H1 (cell line): ENCODE data around the gene SSTR4. TPM values are rescaled to one million over a fixed set of nuclear protein-coding genes. Genes with fewer than 3 reads are reported as not detected.

Experiments
- RFX5 ChIP-seq: IDR thresholded peaks from 2 replicates; pipeline ENCODE4 v1.6.1; 2011; ENCODE audit warnings: low read depth, low read length, improper control_type of control experiment, borderline replicate concordance
- polyA plus RNA-seq, 7 experiments: library from polyadenylated mRNA; depleted of rRNA in 3 of 7; stranded (reverse) in 5 of 7; unstranded in 2 of 7; fragments of >200 nt in 5 of 7; fragments of 200-250 nt in 2 of 7; gene quantifications; 1 replicate in 5 of 7; 2 replicates in 1 of 7; 4 replicates in 1 of 7; pipeline versions ENCODE4 v1.2.1 to v1.2.3, GENCODE V29; 2011 to 2013; ENCODE audit warnings: missing spikeins in 2 of 7, mixed read lengths in 2 of 7
- total RNA-seq: library from RNA; stranded (reverse); fragmentation: NEBNext Ultra II Directional; extraction: Animal tissue kit (Norgen Biotek cat#: 25700); gene quantifications from 2 replicates; pipeline ENCODE4 v1.2.1, GENCODE V29; 2021

SSTR4 gene
- total and polyA plus RNA-seq, 2 of the 8 experiments (the other 6 are each of a cell fraction or from before 2014, with no cell fraction given) = 0.05 TPM; not detected in 1

DNA sequence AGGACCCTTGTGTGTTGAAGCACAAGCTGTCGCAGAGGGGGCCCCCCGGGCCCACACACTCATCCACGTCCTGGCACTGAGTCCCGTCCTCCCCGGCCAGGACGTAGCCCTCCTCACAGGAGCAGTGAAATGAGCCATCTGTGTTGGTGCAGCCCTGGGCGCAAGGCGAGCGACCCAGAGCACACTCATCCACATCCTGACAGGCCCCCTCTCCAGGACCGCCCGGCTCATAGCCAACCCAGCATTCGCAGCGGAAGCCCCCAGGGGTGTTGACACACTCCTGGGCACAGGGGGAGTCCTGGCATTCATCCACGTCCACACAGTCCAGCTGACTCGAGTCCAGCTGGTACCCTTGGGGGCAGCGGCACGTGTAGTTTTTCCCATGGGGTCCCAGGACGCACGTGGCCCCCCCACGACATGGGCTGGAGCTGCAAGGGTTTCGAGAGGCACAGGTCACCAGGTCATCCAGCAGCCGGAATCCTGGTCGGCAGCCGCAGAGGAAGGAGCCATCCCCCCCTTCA, 49.8 kb downstream of the SSTR4 start (continued):
- no peak for TF ChIP-seq RFX5
